HepG2 (cell line): ENCODE results near the gene RAB29. TPM values are rescaled to one million over a fixed set of nuclear protein-coding genes. Genes with fewer than 3 reads are reported as not detected.

Experiments used
- ATAC-seq: fragments of 200-7000 bp; cut with Tn5 transposase; 3 replicates; pipeline ENCODE4 v1.9.1; 2020; ENCODE audit warnings: mild to moderate bottlenecking, moderate library complexity
- BruUV-seq: library from RNA; stranded (reverse); fragments of 400-500 nt; replicated peaks from 2 replicates; lab custom pipeline; 2021; lab: Mats Ljungman, UMichigan
- CTCF ChIA-PET: fragments of 300-600 bp; formaldehyde crosslinking; extraction: SDS; loops from one replicate; lab custom pipeline; 2021; ENCODE audit warnings: low total read pairs, inconsistent platforms, low intra/inter-chr PET ratio; lab: Yijun Ruan, JAX
- POLR2A ChIA-PET: fragments of 350-600 bp; sonication (Branson Sonifier 250); formaldehyde crosslinking; loops from one replicate; lab custom pipeline; 2020; ENCODE audit warnings: antibody characterized with exemption, inconsistent platforms; lab: Yijun Ruan, JAX
- DNase-seq: peaks from one replicate; pipeline ENCODE4 v3.0.0-alpha.2; 2015; ENCODE audit warnings: low spot score
- FAIRE-seq: peaks from 3 replicates; lab custom pipeline; 2011; peaks lifted over from hg19 to GRCh38; lab: Jason Lieb, UNC
- H2AFZ ChIP-seq: one replicate; pipeline ENCODE4 v1.6.1; 2011; ENCODE audit warnings: low read length, inconsistent platforms
- H3K27ac ChIP-seq: fragments of 300-600 bp; 3 replicates; pipeline ENCODE4 v1.8.0; 2011; ENCODE audit warnings: mixed run types, mild to moderate bottlenecking, mixed read lengths, low read length, inconsistent platforms; ENCODE audit not compliant: insufficient read depth; ENCODE audit errors: extremely low read length
- H3K27me3 ChIP-seq, 2 experiments: fragments of 200-600 bp in 1 of 2; 2 replicates in 1 of 2; 3 replicates in 1 of 2; pipeline versions ENCODE4 v1.6.0 to v1.8.0; 2011; ENCODE audit warnings: low read length in 2 of 2, mild to moderate bottlenecking in 2 of 2, moderate library complexity in 2 of 2, inconsistent platforms in 1 of 2; ENCODE audit not compliant: insufficient read depth in 2 of 2, control insufficient read depth in 1 of 2
- H3K36me3 ChIP-seq, 2 experiments: fragments of 200-600 bp in 1 of 2; replicated peaks in 1 of 2; 2 replicates in 1 of 2; 3 replicates in 1 of 2; pipeline versions ENCODE4 v1.5.1 to v1.8.0; 2011; ENCODE audit warnings: low read length in 2 of 2, inconsistent platforms in 1 of 2; ENCODE audit not compliant: insufficient read depth in 2 of 2, control insufficient read depth in 1 of 2
- H3K4me1 ChIP-seq: 2 replicates; pipeline ENCODE4 v1.5.1; 2012; ENCODE audit warnings: low read length, inconsistent platforms; ENCODE audit not compliant: insufficient read depth
- H3K4me2 ChIP-seq: 2 replicates; pipeline ENCODE4 v1.6.0; 2011; ENCODE audit warnings: low read depth, low read length, inconsistent platforms
- H3K4me3 ChIP-seq, 3 experiments: fragments of 200-600 bp in 1 of 3; sonication (generic), shearing (Covaris generic) in 1 of 3; replicated peaks in 1 of 3; 2 replicates each; pipeline ENCODE4 v1.5.1; 2011 to 2016; ENCODE audit warnings: low read length in 3 of 3, inconsistent platforms in 2 of 3, low read depth in 2 of 3, mild to moderate bottlenecking in 2 of 3, control low read depth in 1 of 3, mixed read lengths in 1 of 3; ENCODE audit not compliant: insufficient read depth in 1 of 3
- H3K79me2 ChIP-seq: one replicate; pipeline ENCODE4 v1.6.1; 2011; ENCODE audit warnings: low read length, inconsistent platforms; ENCODE audit not compliant: insufficient read depth
- H3K9ac ChIP-seq: 2 replicates; pipeline ENCODE4 v1.6.0; 2011; ENCODE audit warnings: mild to moderate bottlenecking, low read depth, low read length, inconsistent platforms; ENCODE audit not compliant: insufficient read depth
- H3K9me3 ChIP-seq: 2 replicates; pipeline ENCODE4 v1.5.1; 2012; ENCODE audit warnings: mild to moderate bottlenecking, low read length
- H4K20me1 ChIP-seq: 2 replicates; pipeline ENCODE4 v1.6.0; 2011; ENCODE audit warnings: inconsistent platforms, mild to moderate bottlenecking, low read length, moderate library complexity; ENCODE audit not compliant: insufficient read depth
- MAFK ChIP-seq, 2 experiments: IDR thresholded peaks in 1 of 2; conservative IDR thresholded peaks in 1 of 2; 2 replicates each; pipeline ENCODE4 v1.6.1; 2011; ENCODE audit warnings: improper control_type of control experiment in 2 of 2, low read length in 2 of 2
- MEIS1 ChIP-seq: sonication (generic); formaldehyde crosslinking; IDR thresholded peaks from 2 replicates; pipeline ENCODE4 v1.9.0; 2021; ENCODE audit warnings: mild to moderate bottlenecking, missing genetic modification reagents, moderate library complexity, borderline replicate concordance
- ZFP62 ChIP-seq: sonication (generic); formaldehyde crosslinking; IDR thresholded peaks from 2 replicates; pipeline ENCODE4 v1.4.0; 2020; ENCODE audit warnings: missing genetic modification reagents
- WGBS: methylation state at CpG from one replicate; pipeline ENCODE4 v1.1.6; 2017; ENCODE audit warnings: low lambda C conversion rate; 5-methylcytosine and 5-hydroxymethylcytosine counted together
- in situ Hi-C: cut with HindIII; loops from 2 replicates; pipeline ENCODE4 v1.10.0; 2017; ENCODE audit warnings: low pct_unique_long_range_greater_than_20kb; ENCODE audit not compliant: extremely low pct_ligation_motif_present
- intact Hi-C: fragments of 100-400 bp; cut with micrococcal nuclease; formaldehyde crosslinking; loops from one replicate; pipeline ENCODE4 v1.10.0; 2022; ENCODE audit not compliant: unreplicated experiment
- polyA plus RNA-seq, 8 experiments: library from polyadenylated mRNA; depleted of rRNA in 3 of 8; stranded (reverse) in 7 of 8; unstranded in 1 of 8; fragments of >200 nt; fragmentation: Illumina TruSeq in 4 of 8; extraction: Trizol in 4 of 8; gene quantifications; 2 replicates each; pipeline versions ENCODE4 v1.2.1 to v1.2.3, GENCODE V29; 2011 to 2016; ENCODE audit warnings: low read depth in 4 of 8, missing spikeins in 1 of 8, mixed read lengths in 1 of 8; ENCODE audit not compliant: insufficient read depth in 1 of 8
- total RNA-seq, 5 experiments: library from RNA; depleted of rRNA; stranded (reverse); fragments of >200 nt; fragmentation: Illumina TruSeq; extraction: Trizol; gene quantifications; 2 replicates each; pipeline ENCODE4 v1.2.3, GENCODE V29; 2016; ENCODE audit warnings: low read depth in 1 of 5
- TF ChIP-seq, protein P1 (sequence below): IDR thresholded peaks from 2 replicates; pipeline ENCODE4 v1.6.1; 2012; ENCODE audit warnings: low read length, improper control_type of control experiment
- TF ChIP-seq, protein P2 (sequence below): sonication (generic); formaldehyde crosslinking; IDR thresholded peaks from 2 replicates; pipeline ENCODE4 v1.4.0; 2020; ENCODE audit warnings: missing genetic modification reagents

RAB29 gene
- total and polyA plus RNA-seq, 2 of the 13 experiments (the other 11 are each of a cell fraction or from before 2014, with no cell fraction given) = 8.7 to 10.1 TPM

- ATAC-seq = no peak
Measured at GRCh38 chr1:205794011-205794730, 18.9 kb upstream of the RAB29 start.

More at GRCh38 chr1:205794011-205794730, 18.9 kb upstream of the RAB29 start:
- TF ChIP-seq MAFK (conservative IDR thresholded peaks at IDR 0.05 in 1 of 2, IDR thresholded peaks at IDR 0.05 in 1 of 2; ENCODE audit: low read length in 2 of 2) = no peak
- TF ChIP-seq, protein P1, sequence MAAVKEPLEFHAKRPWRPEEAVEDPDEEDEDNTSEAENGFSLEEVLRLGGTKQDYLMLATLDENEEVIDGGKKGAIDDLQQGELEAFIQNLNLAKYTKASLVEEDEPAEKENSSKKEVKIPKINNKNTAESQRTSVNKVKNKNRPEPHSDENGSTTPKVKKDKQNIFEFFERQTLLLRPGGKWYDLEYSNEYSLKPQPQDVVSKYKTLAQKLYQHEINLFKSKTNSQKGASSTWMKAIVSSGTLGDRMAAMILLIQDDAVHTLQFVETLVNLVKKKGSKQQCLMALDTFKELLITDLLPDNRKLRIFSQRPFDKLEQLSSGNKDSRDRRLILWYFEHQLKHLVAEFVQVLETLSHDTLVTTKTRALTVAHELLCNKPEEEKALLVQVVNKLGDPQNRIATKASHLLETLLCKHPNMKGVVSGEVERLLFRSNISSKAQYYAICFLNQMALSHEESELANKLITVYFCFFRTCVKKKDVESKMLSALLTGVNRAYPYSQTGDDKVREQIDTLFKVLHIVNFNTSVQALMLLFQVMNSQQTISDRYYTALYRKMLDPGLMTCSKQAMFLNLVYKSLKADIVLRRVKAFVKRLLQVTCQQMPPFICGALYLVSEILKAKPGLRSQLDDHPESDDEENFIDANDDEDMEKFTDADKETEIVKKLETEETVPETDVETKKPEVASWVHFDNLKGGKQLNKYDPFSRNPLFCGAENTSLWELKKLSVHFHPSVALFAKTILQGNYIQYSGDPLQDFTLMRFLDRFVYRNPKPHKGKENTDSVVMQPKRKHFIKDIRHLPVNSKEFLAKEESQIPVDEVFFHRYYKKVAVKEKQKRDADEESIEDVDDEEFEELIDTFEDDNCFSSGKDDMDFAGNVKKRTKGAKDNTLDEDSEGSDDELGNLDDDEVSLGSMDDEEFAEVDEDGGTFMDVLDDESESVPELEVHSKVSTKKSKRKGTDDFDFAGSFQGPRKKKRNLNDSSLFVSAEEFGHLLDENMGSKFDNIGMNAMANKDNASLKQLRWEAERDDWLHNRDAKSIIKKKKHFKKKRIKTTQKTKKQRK = no peak
- TF ChIP-seq, protein P2, sequence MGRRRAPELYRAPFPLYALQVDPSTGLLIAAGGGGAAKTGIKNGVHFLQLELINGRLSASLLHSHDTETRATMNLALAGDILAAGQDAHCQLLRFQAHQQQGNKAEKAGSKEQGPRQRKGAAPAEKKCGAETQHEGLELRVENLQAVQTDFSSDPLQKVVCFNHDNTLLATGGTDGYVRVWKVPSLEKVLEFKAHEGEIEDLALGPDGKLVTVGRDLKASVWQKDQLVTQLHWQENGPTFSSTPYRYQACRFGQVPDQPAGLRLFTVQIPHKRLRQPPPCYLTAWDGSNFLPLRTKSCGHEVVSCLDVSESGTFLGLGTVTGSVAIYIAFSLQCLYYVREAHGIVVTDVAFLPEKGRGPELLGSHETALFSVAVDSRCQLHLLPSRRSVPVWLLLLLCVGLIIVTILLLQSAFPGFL (CRISPR knock-in tag) = no peak
- TF ChIP-seq MEIS1 (CRISPR knock-in tag) = no peak
- TF ChIP-seq ZFP62 (CRISPR knock-in tag) = no peak
- ChIA-PET POLR2A (no interaction called here), CTCF (interaction anchor here (1.3 to 3.8 kb wide), 2 partner anchors 114 to 184 kb away, joined by 4 to 19 read pairs; no protein-coding TSS in a partner anchor)
- FAIRE-seq (no peak), DNase-seq (no peak)
- 71% methylated on average over 5 of the region's 5 CpGs for WGBS
- Histone ChIP-seq H3K79me2 (no peaks in the 10 kb centered on the region), H3K4me1 (no peaks in the 10 kb centered on the region), H3K9me3 (no peaks in the 10 kb centered on the region), H3K9ac (no peak overlapping the region), H3K27ac (no peak overlapping the region), H3K27me3 (no peaks in the 10 kb centered on the region; a peak in 1 of 5 replicates), H3K4me3 (no peak overlapping the region), H2AFZ (no peak overlapping the region), H3K4me2 (no peak overlapping the region), H4K20me1 (no peaks in the 10 kb centered on the region), H3K36me3 (no peaks in the 10 kb centered on the region)
- in situ Hi-C loops = loop anchor here (5.0 to 10.0 kb wide), 2 partner anchors 118 to 311 kb away; no protein-coding TSS in a partner anchor
- no TSS peak for BruUV-seq
- intact Hi-C loops = no loop called here
